ENCODE measurements around the gene DLX4. TPM values are rescaled to one million over a fixed set of nuclear protein-coding genes. Genes with fewer than 3 reads are reported as not detected.

The DLX4 gene
- total and polyA plus RNA-seq, 2 donors (not counting 1 experiment from before 2014, with no cell fraction given), result 0.17 to 0.88 TPM

GRCh38 chr17:49994085-49995054, 25.4 kb downstream of the DLX4 start:
- ATAC-seq (ENCODE audit: low read depth), result no peak
- Mint-ChIP-seq H3K4me1 (peaks cover 44% of the 10 kb centered on the region), H3K9me3 (ENCODE audit: insufficient read depth) (no peaks in the 10 kb centered on the region), H3K4me3 (peak overlapping the region; percentile 86), H3K27ac (no peak overlapping the region), H3K27me3 (peaks cover 76% of the 10 kb centered on the region)
- 14% methylated on average over 49 of the region's 50 CpGs for WGBS (ENCODE audit: insufficient coverage)
- Histone ChIP-seq H3K9ac (ENCODE audit: low read length) (peak overlapping the region; percentile 66), H3K27me3 (replicated peaks in 1 of 4; ENCODE audit: control extremely low read depth in 1 of 4, control insufficient read depth in 3 of 4, insufficient read depth in 4 of 4, low read length in 3 of 4) (peaks cover 0 to 94% (median 59%) of the 10 kb centered on the region in 4 experiments), H3K9me3 (ENCODE audit: control extremely low read depth in 1 of 3, control insufficient read depth in 2 of 3, insufficient read depth in 1 of 3, low read length in 2 of 3) (peaks cover 0 to 28% (median 0%) of the 10 kb centered on the region in 3 donors), H2AFZ (ENCODE audit: insufficient read depth, low read depth, low read length, poor library complexity, severe bottlenecking) (peak overlapping the region; percentile 61), H3K4me2 (replicated peaks; ENCODE audit: low read depth, low read length, poor library complexity, severe bottlenecking) (peak overlapping the region; percentile 90), H3K4me3 (ENCODE audit: control extremely low read depth in 1 of 5, extremely low read depth in 1 of 5, insufficient read depth in 1 of 5, low read depth in 2 of 5, low read length in 4 of 5) (peak overlapping the region in 4 of 5 experiments; percentile 11 to 65 (median 49)), H3K36me3 (replicated peaks in 1 of 2; ENCODE audit: control extremely low read depth in 1 of 2, control insufficient read depth in 1 of 2, extremely low read depth in 1 of 2, insufficient read depth in 2 of 2, low read length in 1 of 2) (no peaks in the 10 kb centered on the region), H3K27ac (ENCODE audit: low read length in 2 of 2) (no peak overlapping the region), H3K79me2 (ENCODE audit: control insufficient read depth, insufficient read depth, low read length) (no peaks in the 10 kb centered on the region), H3K4me1 (ENCODE audit: control insufficient read depth in 2 of 2, insufficient read depth in 2 of 2, low read length in 2 of 2) (peaks cover 43 to 47% of the 10 kb centered on the region in 2 donors), H4K20me1 (ENCODE audit: control insufficient read depth, insufficient read depth, low read length, poor library complexity, severe bottlenecking) (no peaks in the 10 kb centered on the region)
- CTCF ChIA-PET, result interaction anchor here (0.6 to 7.0 kb wide), 11 partner anchors 16 to 1127 kb away, joined by 3 to 186 read pairs (median 4); partner anchors contain the start of gene SPAG9
- POLR2A ChIA-PET, result interaction anchor here (0.6 to 0.7 kb wide), 2 partner anchors 62 to 115 kb away, joined by 3 to 7 read pairs; no protein-coding TSS in a partner anchor
- intact Hi-C loops (cut with micrococcal nuclease), result no loop called here
- DNase-seq, result peak; percentile 52
- TF ChIP-seq EZH2 (IDR thresholded peaks at IDR 0.05; ENCODE audit: borderline replicate concordance, insufficient read depth, low read depth, low read length, poor library complexity, severe bottlenecking) (peak; percentile 55), CTCF (IDR thresholded peaks at IDR 0.05) (no peak)
